Fibroblast of pulmonary artery (primary cell): ENCODE results near the gene EPN3.

Experiments
- DNase-seq: peaks from one replicate; pipeline ENCODE4 v3.0.0-alpha.2; 2010; ENCODE audit warnings: low read depth
- H3K4me3 ChIP-seq: replicated peaks from 2 replicates; pipeline ENCODE4 v1.5.1; 2011; ENCODE audit warnings: low read depth, mild to moderate bottlenecking, control low read depth, low read length, moderate library complexity
- CTCF ChIP-seq: IDR thresholded peaks from 2 replicates; pipeline ENCODE4 v1.5.1; 2011; ENCODE audit warnings: mild to moderate bottlenecking, control low read depth, low read length, inconsistent platforms; ENCODE audit errors: missing control alignments

Gene EPN3

GRCh38 chr17:50579399-50579798, 46.9 kb downstream of the EPN3 start:
- no peak for DNase-seq
- no peak for TF ChIP-seq CTCF

GRCh38 chr17:50580646-50581045, 48.1 kb downstream of the EPN3 start:
- no peak for TF ChIP-seq CTCF
- no peak overlapping the region for H3K4me3 ChIP-seq
- DNase-seq, result no peak

More at GRCh38 chr17:50579399-50579798, 46.9 kb downstream of the EPN3 start:
- H3K4me3 ChIP-seq, result no peak overlapping the region

GRCh38 chr17:50581316-50581715, 48.8 kb downstream of the EPN3 start:
- no peak overlapping the region for H3K4me3 ChIP-seq
- TF ChIP-seq CTCF, result no peak
- DNase-seq, result no peak

GRCh38 chr17:50582741-50583140, 50.2 kb downstream of the EPN3 start:
- no peak for DNase-seq
- TF ChIP-seq CTCF, result no peak
- no peak overlapping the region for H3K4me3 ChIP-seq

GRCh38 chr17:50583641-50584040, 51.1 kb downstream of the EPN3 start:
- H3K4me3 ChIP-seq, result no peak overlapping the region
- TF ChIP-seq CTCF, result no peak
- no peak for DNase-seq

- no peak for TF ChIP-seq CTCF
- no peak for DNase-seq
- H3K4me3 ChIP-seq, result no peak overlapping the region
Measured at GRCh38 chr17:50584116-50584515, 51.6 kb downstream of the EPN3 start.

- H3K4me3 ChIP-seq, result no peak overlapping the region
- no peak for DNase-seq
- TF ChIP-seq CTCF, result no peak
Measured at GRCh38 chr17:50584749-50585148, 52.2 kb downstream of the EPN3 start.
